NCI-H1105 (cell line): ENCODE results near the gene DYNC1I1.

Source experiments
- DNase-seq: peaks from one replicate; lab custom pipeline; 2025; lab: John Stamatoyannopoulos, UW

Gene DYNC1I1

GRCh38 chr7:95772298-95772770, at the start of gene DYNC1I1:
DYNC1I1 (plus strand) TSS chr7:95772554; CDS start chr7:95804730, 32,176 bp downstream.
- peak; percentile 84 for DNase-seq

- DNase-seq = peak; percentile 67
Measured at GRCh38 chr7:95723583-95724180, 48.7 kb upstream of the DYNC1I1 start.

- peak; percentile 9 for DNase-seq
Measured at GRCh38 chr7:95725205-95725604, 47.1 kb upstream of the DYNC1I1 start.

GRCh38 chr7:95730493-95731280, 41.7 kb upstream of the DYNC1I1 start:
- DNase-seq = peak; percentile 27

GRCh38 chr7:95736635-95737034, 35.7 kb upstream of the DYNC1I1 start:
- DNase-seq = no peak

GRCh38 chr7:95737828-95738505, 34.4 kb upstream of the DYNC1I1 start:
- DNase-seq = no peak

- no peak for DNase-seq
Measured at GRCh38 chr7:95749044-95749443, 23.3 kb upstream of the DYNC1I1 start.

GRCh38 chr7:95749515-95749914, 22.8 kb upstream of the DYNC1I1 start:
- no peak for DNase-seq

- no peak for DNase-seq
Measured at GRCh38 chr7:95753440-95753839, 18.9 kb upstream of the DYNC1I1 start.

GRCh38 chr7:95755277-95755934, 16.9 kb upstream of the DYNC1I1 start:
- DNase-seq = no peak

GRCh38 chr7:95758187-95758586, 14.2 kb upstream of the DYNC1I1 start:
- DNase-seq = peak; percentile 32

GRCh38 chr7:95766086-95766485, 6.3 kb upstream of the DYNC1I1 start:
- DNase-seq = no peak

- no peak for DNase-seq
Measured at GRCh38 chr7:95766657-95767056, 5.7 kb upstream of the DYNC1I1 start.

GRCh38 chr7:95772771-95773581, 622 bp downstream of the DYNC1I1 start:
- DNase-seq = peak; percentile 31

GRCh38 chr7:95776561-95777185, 4.3 kb downstream of the DYNC1I1 start:
- no peak for DNase-seq

- no peak for DNase-seq
Measured at GRCh38 chr7:95777269-95777668, 4.9 kb downstream of the DYNC1I1 start.

GRCh38 chr7:95780665-95781064, 8.3 kb downstream of the DYNC1I1 start:
- DNase-seq = no peak

GRCh38 chr7:95781961-95782586, 9.7 kb downstream of the DYNC1I1 start:
- DNase-seq = no peak

- DNase-seq = no peak
Measured at GRCh38 chr7:95784796-95785195, 12.4 kb downstream of the DYNC1I1 start.

- DNase-seq = no peak
Measured at GRCh38 chr7:95788258-95788657, 15.9 kb downstream of the DYNC1I1 start.

GRCh38 chr7:95788884-95789283, 16.5 kb downstream of the DYNC1I1 start:
- no peak for DNase-seq
